DLD1 (cell line): ENCODE results near the gene THOC6.

Source experiments
- in situ Hi-C: cut with HindIII; loops from 2 replicates; pipeline ENCODE4 v1.10.0; 2017; ENCODE audit warnings: low sequenced_read_pairs

THOC6 gene

DNA sequence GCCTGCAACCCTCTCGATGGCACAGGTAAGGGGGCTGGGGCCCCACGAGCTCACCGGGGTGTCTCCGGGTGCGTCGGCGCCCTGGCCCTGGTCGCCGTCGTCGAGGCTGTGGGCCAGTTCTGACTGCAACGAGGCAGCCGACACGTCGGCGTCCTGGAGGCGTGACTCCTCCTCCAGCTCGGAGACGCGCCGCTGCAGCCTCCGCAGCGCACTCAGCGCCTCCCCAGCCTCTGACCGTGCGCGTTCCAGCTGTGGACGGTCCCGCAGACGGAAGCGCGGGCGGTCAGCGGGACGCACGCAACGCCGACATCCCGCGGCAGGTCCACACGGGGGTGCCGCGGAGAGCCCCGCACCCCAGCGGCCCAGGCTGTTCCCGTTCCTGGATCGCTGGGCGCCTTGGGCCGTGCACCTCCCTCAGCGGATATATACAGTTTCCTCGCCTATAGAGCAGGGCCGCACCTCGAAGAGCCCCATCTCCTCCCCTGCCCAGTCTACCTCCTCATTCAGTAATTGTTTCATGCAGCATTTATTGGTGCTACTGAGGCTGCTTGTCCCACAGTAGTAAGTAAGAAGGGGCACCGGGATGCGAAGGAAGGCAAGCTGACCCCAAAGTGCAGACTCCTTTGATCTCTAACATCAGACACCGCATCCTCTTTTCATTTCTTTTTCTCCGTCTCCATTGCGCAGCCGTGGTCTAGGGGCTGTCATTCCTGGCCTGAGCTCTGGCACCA is 5.8 kb downstream of the THOC6 start:
- in situ Hi-C loops = no loop called here

DNA sequence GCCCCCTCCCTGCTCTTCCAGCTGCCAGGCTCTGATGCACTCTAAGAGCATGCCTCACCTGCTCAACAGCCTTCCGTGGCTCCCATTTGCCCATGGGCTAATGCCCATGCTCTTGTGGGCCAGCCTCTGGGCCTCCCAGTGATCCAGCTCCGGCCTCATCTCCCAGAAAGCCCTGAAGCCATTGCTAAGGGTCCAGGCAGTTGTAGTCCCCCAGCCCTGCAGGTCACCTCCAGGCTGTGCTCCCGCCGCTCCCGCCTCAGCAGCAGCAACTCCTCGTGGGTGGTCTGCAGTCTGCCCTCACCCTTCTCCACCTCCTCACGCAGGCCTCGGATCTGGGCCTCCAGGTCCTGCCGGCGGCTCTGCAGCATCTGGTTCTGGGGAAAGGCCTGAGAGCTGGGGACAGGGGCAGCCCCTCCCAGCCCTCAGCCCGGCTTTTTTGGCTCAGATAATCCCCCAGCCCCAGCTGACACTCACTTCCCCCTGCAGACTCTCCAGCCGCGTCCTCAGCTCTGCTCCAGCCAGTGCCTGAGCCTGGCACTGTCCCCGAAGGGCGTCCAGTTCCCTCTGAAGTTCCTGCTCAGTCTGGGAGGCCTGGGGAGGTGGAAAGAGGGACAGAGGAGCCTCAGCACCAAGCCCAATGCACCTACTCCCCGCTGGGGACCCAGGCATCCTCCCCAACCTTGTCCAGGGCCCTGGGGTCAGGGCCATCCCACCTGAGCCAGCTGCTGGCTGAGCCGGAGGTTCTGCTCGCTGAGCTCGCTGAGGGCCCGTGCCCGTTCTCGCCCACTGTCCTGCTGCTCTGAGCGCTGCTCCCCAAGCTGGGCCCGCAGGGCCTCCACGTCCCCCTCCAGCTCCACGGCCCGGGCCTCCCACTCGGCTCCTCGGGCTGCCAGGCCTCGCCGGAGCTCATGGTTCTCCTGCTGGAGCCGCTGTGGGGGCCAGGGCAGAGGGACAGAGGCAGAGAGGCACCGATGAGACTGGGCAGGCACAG is 6.7 kb downstream of the THOC6 start:
- in situ Hi-C loops = no loop called here

DNA sequence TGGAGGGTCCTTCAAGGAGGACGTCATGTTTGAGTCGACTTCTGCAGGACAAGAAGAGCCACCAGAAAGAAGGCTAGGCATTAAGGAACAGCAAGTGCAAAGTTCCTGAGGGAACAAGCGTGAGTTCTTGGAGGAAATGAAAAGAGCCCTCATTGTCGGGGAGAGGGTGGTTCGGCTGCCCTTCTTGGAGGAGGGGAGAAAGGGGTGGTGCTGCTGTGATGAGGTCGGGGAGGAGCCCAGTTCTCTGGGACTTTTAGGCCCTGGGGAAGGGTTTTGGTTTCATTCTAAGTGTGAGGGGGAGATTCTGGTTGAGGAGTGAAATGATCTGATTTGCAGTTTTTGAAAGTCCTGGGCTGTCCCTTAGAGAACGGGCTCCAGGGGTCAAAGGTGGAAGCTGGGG is 8.8 kb downstream of the THOC6 start:
- in situ Hi-C loops = no loop called here

DNA sequence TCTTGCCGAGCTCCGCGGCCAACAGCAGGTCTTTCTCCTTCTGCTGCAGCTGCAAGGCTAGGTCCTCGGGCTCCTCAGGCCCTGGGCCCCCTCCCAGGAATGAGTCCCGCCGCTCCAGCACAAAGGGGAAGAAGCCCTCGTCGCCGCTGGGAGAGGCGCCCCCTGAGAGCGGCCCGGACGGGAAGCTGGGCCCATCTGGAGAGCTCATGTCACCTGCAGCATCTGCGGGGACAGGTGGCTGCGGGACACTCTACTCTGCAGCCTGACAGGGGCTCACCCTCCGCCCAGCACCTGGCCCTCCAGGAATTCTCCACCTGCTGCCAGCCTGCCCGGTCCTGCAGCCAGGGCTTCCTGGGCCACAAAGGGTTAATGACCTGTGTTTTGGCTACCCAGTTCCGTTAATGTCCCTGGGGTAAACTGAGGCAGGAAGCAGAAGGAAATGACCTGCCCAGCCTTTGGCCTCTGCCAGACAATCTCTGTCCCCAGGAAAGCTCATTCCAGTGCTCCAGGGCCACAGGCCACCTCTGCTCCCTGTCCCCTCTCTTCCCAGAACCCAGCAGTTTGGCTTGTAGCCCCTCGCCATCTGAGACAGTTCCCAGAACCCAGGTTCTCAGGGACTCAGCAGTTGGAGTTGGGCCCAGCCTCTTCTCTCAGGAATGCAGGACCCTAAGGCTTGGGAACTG is 11.6 kb downstream of the THOC6 start:
- in situ Hi-C loops = no loop called here

DNA sequence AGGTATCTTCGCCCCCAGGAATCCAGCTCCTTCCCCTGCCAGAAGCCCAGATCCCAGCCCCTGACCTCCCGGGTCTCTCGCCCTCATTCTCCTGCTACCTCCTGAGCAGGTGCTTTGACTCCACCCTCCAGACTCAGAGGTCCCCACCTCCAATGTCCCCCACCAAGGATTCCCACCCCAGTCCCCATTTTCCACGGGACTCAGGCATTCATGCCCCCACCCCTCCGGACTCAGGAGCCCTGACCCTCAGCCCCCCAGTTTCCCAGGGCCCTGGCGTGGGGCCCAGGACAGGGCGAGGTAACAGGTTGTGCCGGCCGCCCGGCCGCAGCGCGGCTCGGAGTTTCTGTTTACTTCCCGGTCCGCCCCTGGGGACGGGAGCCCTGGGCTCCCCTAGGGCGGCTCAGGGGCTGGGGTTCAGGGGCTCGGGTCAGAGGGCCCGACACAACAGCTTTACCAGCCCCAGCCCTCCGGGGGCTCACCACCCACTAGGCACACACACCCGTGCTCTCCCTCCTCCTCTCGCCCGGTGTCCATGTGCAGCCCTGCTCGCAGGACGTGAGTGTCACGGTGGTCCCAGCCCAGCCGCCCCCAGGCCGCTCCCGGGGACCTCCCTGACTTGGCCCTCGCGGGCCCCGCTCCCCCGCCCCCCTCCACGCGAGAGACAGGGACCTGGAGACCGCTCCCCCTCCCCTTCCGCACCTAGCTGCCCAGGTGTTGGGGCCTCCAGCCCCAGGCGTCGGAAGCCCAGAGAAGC is 12.3 kb downstream of the THOC6 start:
- in situ Hi-C loops = no loop called here

DNA sequence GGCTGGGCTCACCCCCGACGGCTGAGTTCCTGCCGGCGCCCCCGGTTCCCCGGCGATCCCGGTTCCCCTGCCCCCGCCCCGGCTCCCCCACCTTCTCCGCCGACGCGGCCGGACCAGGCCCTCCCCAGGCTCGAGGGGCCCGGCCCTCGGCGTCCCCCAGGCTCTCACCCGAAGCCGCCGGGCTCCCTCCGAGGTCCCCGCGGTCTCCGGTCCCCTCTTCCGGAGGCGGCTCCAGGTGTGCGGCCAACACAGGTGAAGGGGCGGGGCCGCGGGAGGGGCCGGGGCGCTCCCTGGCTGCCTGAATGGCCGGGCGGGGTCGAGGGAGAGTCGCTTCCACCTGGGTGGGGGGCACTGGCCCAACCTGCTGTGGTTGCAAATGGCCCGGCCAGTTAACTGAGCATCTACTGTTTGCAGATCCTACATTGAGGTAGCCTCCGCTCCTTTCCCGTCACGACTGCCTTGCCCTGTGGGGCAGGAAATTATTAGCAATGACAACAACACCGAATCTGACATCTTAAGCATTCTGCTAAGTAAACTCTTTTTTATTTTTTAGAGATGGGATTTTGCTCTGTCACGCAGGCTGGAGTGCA is 13.0 kb downstream of the THOC6 start, which contains the start of gene BICDL2:
BICDL2 (minus strand) TSS at position 219 of the 590 bp plus-strand sequence. CDS start 1,448 bp downstream, outside the sequence.
- in situ Hi-C loops = no loop called here

DNA sequence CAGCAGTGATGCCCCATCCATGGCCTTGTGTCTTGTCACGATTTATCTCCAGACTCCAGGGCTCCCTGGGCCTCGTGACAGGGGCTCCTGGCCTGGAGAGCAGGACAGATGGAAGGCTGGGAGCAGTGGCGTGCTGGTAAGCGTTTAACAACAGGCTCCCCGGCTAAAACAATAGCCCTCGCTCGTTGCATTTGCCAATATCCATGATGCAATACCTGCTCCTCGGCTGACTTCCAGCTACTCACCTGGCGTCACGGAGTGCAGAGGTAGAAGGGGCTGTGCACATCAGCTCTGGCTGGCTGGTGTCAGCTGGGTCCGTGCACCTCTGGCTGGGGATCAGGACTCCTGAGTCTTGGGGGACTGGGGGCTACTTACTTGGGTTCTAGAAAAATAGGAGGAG is 14.4 kb downstream of the THOC6 start:
- in situ Hi-C loops = no loop called here

DNA sequence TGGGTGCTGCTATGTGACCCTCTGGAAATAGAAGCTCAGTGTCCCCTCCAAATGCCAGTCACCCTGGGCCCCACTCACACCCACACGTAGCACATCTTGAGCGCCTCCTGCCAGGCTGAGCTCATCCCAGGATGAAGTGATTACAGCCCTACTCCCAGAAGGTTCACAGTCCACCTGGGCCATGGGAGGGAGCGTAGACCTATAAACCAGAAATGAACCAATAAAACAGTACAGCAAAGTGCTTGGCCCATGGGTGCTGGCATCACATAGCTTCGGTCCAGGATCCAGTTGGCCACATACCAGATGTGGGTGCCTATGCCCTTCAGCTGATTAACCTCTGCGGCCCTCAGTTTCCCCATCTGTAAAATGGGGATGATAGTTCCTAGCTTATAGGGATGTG is 15.1 kb downstream of the THOC6 start:
- in situ Hi-C loops = no loop called here

DNA sequence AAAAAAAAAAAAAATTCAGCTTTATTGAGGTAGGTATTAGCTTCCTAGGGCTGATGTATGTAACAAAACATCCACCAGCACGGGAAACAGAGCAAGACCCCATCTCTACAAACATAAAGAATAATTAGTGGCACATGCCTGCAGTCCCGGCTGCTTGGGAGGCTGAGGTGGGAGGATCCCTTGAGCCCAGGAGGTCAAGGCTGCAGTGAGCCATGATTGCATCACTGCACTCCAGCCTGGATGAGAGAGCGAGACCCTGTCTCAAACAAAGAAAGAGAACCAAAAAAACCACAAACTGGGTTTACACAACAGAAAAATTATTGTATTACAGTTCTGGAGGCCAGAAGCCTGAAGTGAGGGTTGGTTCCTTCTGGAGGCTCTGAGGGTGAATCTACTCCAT is 18.5 kb downstream of the THOC6 start:
- in situ Hi-C loops = no loop called here

DNA sequence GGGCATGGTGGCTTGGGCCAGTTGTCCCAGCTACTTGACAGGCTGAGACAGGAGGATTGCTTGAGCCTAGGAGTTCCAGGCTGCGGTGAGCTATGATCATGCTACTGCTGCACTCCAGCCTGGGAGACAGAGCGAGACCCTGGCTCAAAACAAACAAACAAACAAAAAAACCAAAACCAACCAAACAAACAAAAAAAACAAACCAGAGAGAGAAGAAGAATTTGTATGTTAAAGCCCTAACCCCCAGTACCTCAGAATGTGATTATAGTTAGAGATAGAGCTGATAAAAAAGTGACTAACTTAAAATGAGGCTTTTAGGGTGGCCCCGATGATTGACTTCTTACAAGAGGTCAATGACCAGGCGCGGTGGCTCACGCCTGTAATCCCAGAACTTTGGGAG is 20.9 kb downstream of the THOC6 start:
- in situ Hi-C loops = no loop called here

DNA sequence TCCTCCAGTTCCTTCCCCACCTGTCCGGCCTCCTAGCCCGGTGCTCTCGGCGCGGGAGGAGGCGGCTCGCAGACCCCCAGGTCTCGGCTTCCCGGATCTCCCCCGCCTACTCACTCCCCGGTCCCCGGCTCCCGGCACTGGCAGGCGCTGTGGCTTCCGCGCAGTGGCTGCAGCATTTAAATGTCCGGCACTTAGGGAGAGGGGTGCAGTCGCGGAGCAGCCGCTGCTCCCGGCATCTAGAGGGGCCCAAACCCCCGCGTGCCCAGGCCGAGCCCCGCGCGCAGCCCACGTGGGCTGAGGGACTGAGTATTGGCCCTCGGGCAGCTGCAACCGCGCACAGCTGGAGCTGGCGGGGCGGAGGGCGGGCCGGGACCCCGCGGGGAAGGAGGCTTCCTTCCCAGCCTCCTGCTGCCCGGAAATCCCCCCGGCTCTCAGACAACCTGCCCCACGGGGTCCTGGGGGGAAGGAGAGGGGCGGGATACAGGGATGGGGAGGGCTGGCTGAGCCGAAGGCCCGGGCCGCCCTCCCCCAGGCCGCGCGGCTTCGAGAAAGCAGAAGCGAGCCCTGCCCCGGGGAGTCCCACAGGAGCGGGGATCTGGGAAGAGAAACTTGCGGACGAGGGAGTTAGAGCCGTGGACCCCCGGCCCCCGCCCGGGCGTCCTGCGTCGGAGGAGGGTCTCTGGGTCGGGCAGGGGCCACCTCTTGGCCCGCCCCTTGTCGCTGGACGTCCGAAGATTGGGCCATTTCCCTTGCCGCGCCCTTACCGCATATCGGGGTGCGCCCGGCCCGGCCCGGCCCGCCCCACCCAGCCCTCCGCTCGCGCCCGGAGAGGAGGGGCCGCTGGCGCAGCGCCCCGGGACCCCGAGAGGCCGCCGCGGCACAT is 22.2 kb downstream of the THOC6 start, which contains the start of gene MMP25:
MMP25 (plus strand) TSS at position 804 of the 883 bp plus-strand sequence. CDS start 357 bp downstream, outside the sequence.
- in situ Hi-C loops = no loop called here

DNA sequence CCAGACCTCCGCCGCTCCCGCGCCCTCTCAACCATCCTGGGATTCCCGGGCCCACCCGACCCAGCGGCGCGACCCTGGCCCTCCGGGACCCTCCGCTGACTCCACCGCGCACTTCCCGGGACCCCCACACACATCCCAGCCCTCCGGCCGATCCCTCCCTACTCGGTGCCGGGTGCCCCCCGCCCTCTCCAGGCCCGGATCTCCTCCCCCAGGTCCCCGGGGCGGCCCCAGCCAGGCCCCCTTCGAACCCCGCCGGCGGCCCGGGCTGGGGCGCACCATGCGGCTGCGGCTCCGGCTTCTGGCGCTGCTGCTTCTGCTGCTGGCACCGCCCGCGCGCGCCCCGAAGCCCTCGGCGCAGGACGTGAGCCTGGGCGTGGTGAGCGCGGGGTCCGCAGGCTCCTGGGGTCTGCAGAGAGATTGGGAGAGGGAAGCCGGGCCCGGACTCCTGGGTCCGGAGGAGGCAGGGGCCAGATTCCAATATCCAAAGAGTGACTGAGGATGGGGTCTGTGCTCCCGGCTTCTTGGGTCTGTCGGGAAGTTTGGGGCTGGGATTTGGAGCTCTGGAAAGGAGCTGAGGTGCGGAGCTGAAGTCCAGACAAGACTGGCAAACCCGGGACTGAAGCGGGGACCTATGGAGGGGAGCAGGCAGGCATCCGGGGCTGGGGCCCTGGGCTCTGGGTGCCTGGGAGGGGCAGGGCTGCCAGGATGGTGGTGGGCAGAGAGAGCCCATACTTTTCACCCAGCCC is 23.0 kb downstream of the THOC6 start:
- in situ Hi-C loops = no loop called here

DNA sequence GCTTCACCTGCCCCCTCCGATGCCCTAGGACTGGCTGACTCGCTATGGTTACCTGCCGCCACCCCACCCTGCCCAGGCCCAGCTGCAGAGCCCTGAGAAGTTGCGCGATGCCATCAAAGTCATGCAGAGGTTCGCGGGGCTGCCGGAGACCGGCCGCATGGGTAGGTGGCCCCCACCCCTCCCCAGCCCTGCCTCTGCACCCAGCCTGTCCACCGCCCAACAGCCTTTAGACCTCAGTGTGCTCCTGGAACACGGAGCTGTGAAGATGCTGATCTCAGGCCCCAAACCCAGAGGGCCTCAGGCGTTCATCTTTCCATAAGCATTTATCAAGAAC is 23.5 kb downstream of the THOC6 start:
- in situ Hi-C loops = no loop called here

DNA sequence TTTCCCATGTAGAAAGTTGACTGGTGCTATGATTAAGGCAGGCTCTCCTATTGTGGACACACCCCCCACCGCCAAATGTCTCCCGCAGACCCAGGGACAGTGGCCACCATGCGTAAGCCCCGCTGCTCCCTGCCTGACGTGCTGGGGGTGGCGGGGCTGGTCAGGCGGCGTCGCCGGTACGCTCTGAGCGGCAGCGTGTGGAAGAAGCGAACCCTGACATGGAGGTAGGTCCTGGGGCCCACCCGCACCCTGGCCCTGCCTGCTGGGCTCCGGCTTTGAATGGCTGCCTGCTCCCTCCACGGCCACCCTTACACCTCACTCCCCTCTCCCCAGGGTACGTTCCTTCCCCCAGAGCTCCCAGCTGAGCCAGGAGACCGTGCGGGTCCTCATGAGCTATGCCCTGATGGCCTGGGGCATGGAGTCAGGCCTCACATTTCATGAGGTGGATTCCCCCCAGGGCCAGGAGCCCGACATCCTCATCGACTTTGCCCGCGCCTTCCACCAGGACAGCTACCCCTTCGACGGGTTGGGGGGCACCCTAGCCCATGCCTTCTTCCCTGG is 26.2 kb downstream of the THOC6 start:
- in situ Hi-C loops = no loop called here

DNA sequence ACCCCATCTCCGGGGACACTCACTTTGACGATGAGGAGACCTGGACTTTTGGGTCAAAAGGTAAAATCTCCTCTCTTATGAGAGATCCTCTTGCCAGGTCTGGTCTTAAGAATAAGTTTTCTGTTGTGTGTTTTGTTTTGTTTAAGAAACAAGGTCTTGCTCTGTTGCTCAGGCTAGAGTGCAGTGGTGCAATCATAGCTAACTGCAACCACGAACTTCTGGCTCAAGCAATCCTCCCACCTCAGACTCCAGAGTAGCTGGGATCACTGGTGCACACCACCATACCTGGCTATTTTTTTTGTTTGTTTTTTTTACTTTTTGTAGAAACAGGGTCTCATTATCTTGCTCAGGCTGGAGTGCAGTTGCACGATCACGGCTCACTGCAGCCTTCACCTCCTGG is 26.7 kb downstream of the THOC6 start:
- in situ Hi-C loops = no loop called here

DNA sequence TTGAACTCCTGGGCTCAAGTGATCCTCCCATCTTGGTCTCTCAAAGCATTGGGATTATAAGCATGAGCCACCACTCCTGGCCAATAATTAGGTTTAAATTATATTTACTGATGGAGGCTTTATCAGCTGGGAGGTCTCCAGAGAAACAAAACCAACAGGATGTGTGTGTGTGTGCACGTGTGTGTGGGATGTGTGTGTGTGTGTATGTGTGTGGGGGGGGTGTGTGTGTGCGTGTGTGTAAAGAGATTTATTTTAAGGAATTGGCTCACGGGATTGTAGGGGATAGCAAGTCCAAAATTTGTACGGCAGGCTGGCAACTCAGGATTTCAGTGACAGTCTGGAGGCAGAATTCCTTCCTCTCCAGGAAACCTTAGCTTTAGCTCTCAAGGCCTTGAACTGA is 27.2 kb downstream of the THOC6 start:
- in situ Hi-C loops = no loop called here

DNA sequence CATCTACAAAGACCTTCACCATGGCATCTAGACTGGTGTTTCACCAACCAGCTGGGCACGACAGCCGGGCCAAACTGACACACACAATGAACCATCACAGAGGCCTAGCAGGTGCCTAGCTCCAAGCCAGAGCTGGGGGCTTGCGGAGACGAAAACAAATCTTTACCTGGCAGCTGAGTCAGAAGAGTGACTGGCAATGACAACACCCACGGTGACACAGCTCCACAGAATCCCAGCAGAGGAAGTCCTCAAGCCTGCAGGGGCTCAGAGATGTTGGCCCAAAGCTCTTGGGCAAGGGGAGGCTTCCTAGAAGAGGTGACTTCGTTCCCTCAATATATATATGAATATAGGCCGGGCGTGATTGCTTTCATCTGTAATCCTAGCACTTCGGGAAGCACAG is 27.7 kb downstream of the THOC6 start:
- in situ Hi-C loops = no loop called here
